ENCODE data around the gene KLHL29. TPM values are rescaled to one million over a fixed set of nuclear protein-coding genes. Genes with fewer than 3 reads are reported as not detected.
A peak's percentile ranks its signal among the peaks of the same experiment; 100 is the strongest.
"Not testable (repeated sequence)": the region's sequence is repeated elsewhere in the genome, so short reads cannot be mapped to it uniquely, and the experiment has no call there.

The KLHL29 gene
- total RNA-seq, 1 donor = 14.7 TPM

DNA sequence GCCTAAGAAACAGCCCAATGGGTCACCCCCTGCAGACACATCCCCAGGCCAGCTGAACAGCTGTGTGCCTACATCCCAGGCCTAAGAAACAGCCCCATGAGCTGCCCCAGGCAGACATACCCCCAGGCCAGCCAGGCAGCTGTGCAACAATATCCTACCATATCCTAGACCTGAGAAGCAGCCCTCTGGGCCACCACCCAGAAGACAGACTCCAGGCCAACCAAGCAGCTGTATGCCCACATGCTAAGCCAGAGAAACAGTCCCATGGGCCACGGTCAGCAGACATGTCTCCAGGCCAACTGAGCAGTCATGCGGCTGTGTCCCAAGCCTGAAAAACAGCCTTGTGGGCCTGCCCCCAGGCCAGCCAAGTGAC is 336.5 kb downstream of the KLHL29 start:
- TF ChIP-seq, protein P1, sequence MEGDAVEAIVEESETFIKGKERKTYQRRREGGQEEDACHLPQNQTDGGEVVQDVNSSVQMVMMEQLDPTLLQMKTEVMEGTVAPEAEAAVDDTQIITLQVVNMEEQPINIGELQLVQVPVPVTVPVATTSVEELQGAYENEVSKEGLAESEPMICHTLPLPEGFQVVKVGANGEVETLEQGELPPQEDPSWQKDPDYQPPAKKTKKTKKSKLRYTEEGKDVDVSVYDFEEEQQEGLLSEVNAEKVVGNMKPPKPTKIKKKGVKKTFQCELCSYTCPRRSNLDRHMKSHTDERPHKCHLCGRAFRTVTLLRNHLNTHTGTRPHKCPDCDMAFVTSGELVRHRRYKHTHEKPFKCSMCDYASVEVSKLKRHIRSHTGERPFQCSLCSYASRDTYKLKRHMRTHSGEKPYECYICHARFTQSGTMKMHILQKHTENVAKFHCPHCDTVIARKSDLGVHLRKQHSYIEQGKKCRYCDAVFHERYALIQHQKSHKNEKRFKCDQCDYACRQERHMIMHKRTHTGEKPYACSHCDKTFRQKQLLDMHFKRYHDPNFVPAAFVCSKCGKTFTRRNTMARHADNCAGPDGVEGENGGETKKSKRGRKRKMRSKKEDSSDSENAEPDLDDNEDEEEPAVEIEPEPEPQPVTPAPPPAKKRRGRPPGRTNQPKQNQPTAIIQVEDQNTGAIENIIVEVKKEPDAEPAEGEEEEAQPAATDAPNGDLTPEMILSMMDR (IDR thresholded peaks at IDR 0.05; ENCODE audit: insufficient read depth, low read depth, low read length) = no peak
- no peak overlapping the region for H3K4me3 ChIP-seq (ENCODE audit: low read depth, low read length)
- no peak for DNase-seq (ENCODE audit: low read depth)

DNA sequence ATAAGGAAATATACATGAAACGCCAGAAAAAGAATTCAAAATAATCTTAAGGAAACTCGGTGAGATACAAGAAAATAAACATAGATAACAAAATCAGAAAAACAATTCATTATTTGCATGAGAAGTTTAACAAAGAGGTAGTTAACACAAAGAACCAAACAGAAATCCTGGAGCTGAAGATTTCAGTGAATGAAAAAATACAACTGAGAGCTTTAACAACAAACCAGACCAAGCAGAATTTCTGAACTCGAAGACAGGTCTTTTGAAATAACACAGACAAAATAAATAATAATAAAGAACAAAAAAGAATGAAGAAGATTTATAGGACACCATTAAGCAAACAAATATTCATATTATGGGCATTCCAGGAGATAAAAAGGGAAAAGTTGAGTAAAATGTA is 337.3 kb downstream of the KLHL29 start:
- TF ChIP-seq, protein P1 (IDR thresholded peaks at IDR 0.05; ENCODE audit: insufficient read depth, low read depth, low read length) = no peak
- DNase-seq (ENCODE audit: low read depth) = no peak
- no peak overlapping the region for H3K4me3 ChIP-seq (ENCODE audit: low read depth, low read length)

DNA sequence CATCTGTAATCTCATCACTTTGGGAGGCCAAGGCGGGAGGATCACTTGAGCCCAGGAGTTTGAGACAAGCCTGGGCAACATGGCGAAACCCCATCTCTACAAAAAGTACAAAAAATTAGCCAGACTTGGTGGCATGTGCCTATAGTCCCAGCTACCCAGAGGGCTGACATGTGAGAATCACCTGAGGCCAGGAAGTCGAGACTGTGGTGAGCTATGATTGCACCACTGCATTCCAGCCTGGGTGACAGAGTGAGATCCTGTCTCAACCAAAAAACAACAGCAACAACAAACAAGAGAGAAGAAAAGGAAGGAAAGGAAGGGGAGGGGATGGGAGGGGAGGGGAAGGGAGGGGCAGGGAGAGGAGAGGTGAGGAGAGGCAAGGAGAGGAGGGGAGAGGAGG is 338.1 kb downstream of the KLHL29 start:
- DNase-seq (ENCODE audit: low read depth) = peak; percentile 36
- H3K4me3 ChIP-seq (ENCODE audit: low read depth, low read length) = not testable (repeated sequence)

DNA sequence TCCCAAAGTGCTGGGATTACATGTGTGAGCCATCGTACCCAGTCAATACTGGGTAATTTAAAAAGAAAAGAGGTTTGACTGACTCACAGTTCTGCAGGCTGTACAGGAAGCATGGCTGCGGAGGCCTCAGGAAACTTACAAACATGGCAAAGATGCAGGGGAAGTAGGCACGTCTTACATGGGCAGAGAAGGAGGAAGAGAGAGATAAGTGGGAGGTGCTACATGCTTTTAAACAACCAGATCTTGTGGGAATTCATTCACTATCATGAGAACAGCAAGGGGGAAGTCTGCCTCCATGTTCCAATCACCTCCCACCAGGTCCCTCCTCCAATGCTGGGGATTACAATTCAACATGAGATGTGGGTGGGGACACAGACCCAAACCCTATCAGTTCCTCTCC is 349.4 kb downstream of the KLHL29 start:
- DNase-seq (ENCODE audit: low read depth) = no peak
- TF ChIP-seq, protein P1 (IDR thresholded peaks at IDR 0.05; ENCODE audit: insufficient read depth, low read depth, low read length) = no peak
- no peak overlapping the region for H3K4me3 ChIP-seq (ENCODE audit: low read depth, low read length)

DNA sequence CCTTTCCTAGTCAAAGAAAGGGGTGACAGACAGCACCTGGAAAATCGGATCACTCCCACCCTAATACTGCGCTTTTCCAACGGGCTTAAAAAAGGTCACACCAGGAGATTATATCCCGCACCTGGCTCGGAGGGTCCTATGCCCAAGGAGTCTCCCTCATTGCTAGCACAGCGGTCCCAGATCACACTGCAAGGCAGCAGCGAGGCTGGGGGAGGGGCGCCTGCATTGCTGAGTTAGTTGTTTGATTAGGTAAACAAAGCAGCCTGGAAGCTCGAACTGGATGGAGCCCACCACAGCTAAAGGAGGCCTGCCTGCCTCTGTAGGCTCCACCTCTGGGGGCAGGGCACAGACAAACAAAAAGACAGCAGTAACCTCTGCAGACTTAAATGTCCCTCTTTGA is 351.8 kb downstream of the KLHL29 start:
- not testable (repeated sequence) for DNase-seq (ENCODE audit: low read depth); H3K4me3 ChIP-seq (ENCODE audit: low read depth, low read length)

DNA sequence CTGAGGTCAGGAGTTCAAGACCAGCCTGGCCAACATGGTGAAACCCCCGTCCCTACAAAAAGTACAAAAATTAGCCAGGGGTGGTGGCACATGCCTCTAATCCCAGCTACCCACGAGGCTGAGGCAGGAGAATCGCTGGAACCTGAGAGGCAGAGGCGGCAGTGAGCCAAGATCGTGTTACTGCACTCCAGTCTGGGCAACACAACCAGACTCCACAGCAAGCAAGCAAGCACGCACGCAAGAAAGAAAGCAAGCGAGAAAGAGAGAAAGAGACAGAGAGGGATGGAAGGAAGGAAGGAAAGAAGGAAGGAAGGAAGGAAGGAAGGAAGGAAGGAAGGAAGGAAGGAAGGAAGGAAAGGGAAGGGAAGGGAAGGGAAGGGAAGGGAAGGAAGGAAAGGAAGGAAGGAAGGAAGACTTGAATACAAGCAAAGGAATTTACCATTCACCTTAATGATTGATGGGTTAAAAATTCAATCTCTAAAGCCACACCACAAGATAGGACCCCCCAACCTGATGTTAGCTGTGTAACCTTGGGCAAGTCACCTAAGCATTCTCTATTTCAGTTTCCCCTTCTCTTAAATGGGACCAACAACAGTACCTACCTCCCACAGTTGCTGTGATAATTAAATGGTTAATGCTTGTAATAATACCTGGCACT is 360.2 kb downstream of the KLHL29 start:
- no peak for DNase-seq (ENCODE audit: low read depth)

DNA sequence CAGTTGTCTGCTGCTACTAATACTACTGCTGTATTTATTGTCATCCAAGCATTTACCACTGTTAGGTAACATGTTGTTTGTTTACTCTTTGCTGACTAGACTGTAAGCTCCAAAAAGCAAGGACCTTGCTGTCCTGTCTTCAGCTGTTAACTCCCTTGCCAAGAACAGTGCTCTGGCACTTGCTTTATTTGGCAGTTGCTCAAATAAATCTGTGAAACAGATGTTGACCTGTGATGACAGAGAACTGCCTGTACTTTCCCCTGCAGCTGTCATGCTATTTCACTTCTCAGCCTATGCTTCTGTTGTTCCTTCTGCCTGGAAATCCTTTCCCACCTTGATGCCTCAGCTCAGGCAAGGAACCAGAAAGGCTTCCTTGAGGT is 360.7 kb downstream of the KLHL29 start:
- H3K4me3 ChIP-seq (ENCODE audit: low read depth, low read length) = no peak overlapping the region
- DNase-seq (ENCODE audit: low read depth) = peak; percentile 75
- TF ChIP-seq, protein P1 (IDR thresholded peaks at IDR 0.05; ENCODE audit: insufficient read depth, low read depth, low read length) = no peak

More for the DNA sequence above, 360.2 kb downstream of the KLHL29 start:
- no peak overlapping the region for H3K4me3 ChIP-seq (ENCODE audit: low read depth, low read length)
- TF ChIP-seq, protein P1 (IDR thresholded peaks at IDR 0.05; ENCODE audit: insufficient read depth, low read depth, low read length) = no peak

DNA sequence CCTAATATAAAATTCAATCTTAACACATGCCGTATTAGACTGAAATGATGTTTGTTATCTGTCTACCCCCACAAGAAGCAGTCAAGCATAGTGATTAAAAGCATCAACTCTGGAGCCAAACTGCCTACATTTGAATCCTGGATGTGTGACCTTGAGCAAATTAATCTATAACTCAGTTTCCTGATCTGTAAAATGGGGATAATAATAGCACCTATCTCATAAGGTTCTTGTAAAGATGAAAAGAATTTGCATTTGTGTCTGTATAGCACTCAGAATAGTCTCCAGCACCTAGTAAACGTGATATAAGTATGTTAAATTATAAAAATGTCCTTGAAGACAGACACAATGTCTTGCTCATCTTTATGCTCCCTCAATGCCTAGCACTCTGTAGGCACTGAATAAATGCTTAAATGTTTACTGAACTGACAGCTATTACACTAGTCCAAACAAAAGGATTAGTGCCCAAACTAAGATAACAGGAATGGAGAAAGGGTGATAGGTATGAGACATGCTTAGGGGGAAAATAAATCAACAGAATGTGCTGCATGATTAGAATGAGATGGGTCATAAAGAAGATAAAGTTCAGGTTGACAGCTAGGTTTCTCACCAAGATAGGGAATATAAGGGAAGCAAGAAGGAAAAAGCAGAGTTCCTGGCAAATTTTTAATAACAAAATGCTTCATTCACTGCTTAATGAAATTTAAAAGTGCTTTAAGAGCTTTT is 361.3 kb downstream of the KLHL29 start:
- TF ChIP-seq, protein P1 (IDR thresholded peaks at IDR 0.05; ENCODE audit: insufficient read depth, low read depth, low read length) = no peak
- DNase-seq (ENCODE audit: low read depth) = no peak
- no peak overlapping the region for H3K4me3 ChIP-seq (ENCODE audit: low read depth, low read length)

All from fibroblast of villous mesenchyme (primary cell).